HFF-Myc (cell line): Measurements from ENCODE around the gene DAGLA.

Experiments
- DNase-seq: peaks from one replicate; pipeline ENCODE4 v3.0.0-alpha.2; 2011; ENCODE audit warnings: low read depth; ENCODE audit errors: extremely low read depth
- H3K4me3 ChIP-seq: replicated peaks from 2 replicates; pipeline ENCODE4 v1.5.1; 2011; ENCODE audit warnings: low read depth, mild to moderate bottlenecking, control low read depth, low read length
- TF ChIP-seq, protein P1 (sequence below): IDR thresholded peaks from 2 replicates; pipeline ENCODE4 v1.5.1; 2012; ENCODE audit warnings: mild to moderate bottlenecking, low read depth, low read length, control low read depth; ENCODE audit errors: missing control alignments

DAGLA gene

DNA sequence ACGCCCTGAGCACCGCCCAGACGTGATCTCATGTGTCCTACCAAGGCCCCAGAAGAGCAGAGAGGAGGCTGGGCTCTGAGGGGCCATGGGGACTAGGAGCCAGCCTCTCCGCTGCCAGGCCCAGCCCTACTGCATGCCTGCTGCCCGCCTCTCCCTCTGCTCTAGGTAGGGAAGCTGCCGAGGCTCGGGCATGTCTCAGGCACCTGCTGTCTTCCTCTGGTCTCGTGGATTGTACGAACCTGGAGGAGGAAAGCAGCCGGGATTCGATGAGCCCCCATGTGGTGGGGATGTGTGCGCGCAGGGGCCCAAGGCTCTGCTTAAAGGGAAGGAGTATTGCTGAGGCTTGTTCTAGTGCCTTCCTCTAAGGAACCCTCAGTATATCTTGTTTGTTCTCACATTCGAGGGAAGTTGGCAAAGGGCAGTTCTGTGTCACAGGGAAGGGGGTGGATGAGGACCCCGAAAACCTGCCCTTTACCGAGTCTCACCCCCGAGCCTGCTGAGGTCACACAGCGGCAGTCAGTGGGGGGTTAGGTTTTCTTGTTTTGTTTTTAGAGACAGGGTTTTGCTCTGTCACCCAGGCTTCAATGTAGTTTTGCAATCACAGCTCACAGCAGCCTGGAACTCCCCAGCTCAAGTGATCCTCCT lies 21.2 kb downstream of the DAGLA start:
- H3K4me3 ChIP-seq, result no peak overlapping the region
- TF ChIP-seq, protein P1, sequence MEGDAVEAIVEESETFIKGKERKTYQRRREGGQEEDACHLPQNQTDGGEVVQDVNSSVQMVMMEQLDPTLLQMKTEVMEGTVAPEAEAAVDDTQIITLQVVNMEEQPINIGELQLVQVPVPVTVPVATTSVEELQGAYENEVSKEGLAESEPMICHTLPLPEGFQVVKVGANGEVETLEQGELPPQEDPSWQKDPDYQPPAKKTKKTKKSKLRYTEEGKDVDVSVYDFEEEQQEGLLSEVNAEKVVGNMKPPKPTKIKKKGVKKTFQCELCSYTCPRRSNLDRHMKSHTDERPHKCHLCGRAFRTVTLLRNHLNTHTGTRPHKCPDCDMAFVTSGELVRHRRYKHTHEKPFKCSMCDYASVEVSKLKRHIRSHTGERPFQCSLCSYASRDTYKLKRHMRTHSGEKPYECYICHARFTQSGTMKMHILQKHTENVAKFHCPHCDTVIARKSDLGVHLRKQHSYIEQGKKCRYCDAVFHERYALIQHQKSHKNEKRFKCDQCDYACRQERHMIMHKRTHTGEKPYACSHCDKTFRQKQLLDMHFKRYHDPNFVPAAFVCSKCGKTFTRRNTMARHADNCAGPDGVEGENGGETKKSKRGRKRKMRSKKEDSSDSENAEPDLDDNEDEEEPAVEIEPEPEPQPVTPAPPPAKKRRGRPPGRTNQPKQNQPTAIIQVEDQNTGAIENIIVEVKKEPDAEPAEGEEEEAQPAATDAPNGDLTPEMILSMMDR, result peak; percentile 62
- no peak for DNase-seq

DNA sequence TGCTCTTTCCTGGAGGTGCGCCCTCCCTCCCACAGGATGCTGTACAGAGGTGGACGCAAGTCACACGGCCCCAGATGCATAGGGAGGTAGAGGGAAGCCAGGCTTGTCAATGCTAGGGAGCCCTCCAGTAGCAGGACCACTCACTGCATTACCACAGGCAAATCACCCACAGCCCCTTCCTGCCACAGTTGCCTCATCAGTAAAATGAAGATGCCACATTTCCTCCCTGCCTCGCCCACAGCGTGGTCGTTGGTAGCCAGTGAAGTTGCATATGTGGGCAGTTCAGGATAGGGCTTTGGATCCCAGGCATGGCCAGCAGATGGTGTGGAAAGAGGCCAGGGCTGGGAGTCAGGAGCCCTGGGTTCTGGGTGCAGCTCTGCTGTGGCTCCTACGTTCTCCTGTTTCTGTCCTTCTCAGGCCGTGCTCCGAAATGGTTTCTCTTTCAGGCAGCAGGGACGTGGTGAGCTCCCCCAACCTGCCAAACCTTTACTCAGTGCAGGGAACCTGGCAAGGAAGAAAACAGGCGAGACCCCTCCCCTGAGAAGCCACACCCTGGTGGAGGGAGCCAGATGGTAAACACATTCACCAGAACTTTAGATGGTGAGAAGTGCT lies 22.6 kb downstream of the DAGLA start:
- DNase-seq, result no peak
- TF ChIP-seq, protein P1, result no peak
- no peak overlapping the region for H3K4me3 ChIP-seq

DNA sequence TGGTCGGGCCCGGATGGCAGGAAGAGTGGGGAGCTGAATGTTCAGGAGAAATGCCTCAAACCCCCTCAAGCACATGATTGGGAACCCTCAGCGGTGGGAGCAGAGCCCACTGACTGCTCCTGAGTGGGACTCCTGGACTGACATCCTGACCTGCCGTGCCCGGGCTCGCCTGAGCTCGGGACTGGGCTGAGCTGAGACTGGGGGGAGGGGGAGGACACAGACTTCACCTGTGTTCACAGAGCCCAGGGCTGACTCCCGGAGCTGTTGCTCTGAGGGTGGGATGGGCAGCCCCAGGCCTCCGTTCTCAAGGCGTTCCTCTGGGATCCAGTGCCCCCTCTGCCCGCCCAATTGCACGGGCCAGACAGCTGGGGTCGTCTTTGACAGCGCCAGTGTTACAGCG lies 24.6 kb downstream of the DAGLA start:
- no peak for DNase-seq

DNA sequence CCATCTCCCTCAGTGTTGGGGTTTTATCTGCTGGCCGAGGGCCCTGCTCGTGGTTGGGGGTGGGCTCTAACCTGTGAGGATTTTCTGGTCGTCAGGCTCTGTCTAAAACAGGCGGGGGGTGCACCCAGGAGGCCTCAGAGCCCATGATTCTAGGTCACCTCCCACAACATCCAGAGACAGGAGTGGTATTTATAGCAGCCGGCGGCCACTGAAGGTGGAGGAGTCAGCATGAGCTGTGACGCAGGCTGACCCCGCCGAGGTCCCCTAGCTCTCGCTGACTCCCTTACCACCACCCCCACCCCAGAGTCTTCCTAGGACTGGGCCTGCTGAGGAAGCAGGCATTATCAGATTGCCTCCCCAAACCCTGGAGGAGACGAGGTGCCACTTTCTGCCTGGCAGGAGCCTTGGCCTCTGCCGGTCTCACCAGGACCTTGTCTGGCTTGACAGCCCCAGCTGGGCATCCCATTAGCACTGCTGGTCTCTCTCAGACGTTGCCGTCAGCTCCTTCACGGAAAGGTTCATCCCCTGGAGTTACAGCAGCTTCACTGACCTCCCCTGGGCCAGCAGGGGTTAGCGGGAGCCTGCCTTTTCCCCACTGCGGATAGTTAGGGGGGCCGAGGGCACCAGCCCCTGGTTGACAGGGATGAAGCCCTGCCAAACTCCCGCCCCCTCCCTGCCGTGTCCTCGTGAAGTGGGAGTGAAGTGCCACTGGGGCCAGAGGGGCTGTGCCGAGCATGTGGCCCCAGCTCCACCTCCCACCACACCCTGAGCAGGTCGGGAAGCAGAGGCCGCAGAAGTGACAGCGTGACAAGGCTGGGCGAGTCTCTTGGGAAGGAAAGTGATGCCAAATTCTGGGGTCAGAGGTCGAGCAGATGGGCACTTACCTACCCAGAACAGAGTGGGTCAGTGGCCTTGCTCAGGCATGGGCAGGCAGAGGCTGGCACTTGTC lies 26.5 kb downstream of the DAGLA start:
- TF ChIP-seq, protein P1, result no peak
- no peak overlapping the region for H3K4me3 ChIP-seq
- DNase-seq, result no peak

More for the DNA sequence above, 24.6 kb downstream of the DAGLA start:
- TF ChIP-seq, protein P1, result no peak
- no peak overlapping the region for H3K4me3 ChIP-seq

DNA sequence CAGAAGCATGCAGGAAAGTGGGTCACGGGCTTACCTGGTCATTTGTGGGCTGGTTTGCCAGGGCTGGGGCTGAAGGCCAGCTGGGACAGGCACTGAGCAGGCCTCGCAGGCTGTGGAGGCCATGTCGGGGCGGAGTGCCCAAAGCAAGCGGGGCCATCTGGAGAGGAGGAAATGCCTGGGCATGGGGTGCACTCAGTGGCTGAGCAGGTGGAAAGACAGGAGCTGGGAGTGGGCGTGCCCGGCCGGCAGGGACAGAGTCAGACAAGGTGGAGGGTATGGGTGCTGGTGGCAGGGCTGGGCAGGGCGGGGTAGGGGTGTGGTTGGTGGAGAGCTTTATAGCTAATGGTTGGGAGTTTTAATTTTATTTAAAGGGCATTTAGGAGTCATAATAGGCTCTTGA lies 27.4 kb downstream of the DAGLA start:
- no peak for DNase-seq
- TF ChIP-seq, protein P1, result no peak
- H3K4me3 ChIP-seq, result no peak overlapping the region

DNA sequence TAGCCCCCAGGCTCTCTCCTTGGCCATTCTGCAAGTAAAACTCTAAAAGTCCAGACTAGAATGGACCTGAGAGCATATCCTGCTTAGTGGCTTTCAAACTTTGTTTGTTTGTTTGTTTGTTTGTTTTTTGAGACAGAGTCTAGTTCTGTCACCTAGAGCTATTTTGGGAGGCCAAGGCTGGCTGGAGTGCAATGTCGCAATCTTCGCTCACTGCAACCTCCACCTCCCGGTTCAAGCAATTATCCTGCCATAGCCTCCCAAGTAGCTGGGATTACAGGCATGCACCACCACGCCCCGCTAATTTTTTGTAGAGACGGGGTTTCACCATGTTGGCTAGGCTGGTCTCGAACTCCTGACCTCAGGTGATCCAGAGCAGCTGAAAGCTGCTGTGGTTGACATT lies 28.9 kb downstream of the DAGLA start:
- no peak overlapping the region for H3K4me3 ChIP-seq
- no peak for DNase-seq
- TF ChIP-seq, protein P1, result no peak
